SK-N-SH (cell line): ENCODE measurements around the gene PRG3.
"Not testable (repeated sequence)": the region's sequence is repeated elsewhere in the genome, so short reads cannot be mapped to it uniquely, and the experiment has no call there.

Experiments
- JUND ChIP-seq: IDR thresholded peaks from 2 replicates; pipeline ENCODE4 v1.4.0; 2012
- RAD21 ChIP-seq: IDR thresholded peaks from 2 replicates; pipeline ENCODE4 v1.6.1; 2012; ENCODE audit warnings: mild to moderate bottlenecking, low read length
- TAF1 ChIP-seq: IDR thresholded peaks from 2 replicates; pipeline ENCODE4 v1.6.1; 2012; ENCODE audit warnings: low read depth, mild to moderate bottlenecking, low read length, moderate library complexity, borderline replicate concordance
- TF ChIP-seq, protein P1 (sequence below): IDR thresholded peaks from 2 replicates; pipeline ENCODE4; 2012
- TF ChIP-seq, protein P2 (sequence below): fragments of 200-600 bp; sonication (generic); IDR thresholded peaks from 2 replicates; pipeline ENCODE4 v1.6.1; 2017; ENCODE audit warnings: antibody characterized with exemption, mild to moderate bottlenecking, moderate library complexity

DNA sequence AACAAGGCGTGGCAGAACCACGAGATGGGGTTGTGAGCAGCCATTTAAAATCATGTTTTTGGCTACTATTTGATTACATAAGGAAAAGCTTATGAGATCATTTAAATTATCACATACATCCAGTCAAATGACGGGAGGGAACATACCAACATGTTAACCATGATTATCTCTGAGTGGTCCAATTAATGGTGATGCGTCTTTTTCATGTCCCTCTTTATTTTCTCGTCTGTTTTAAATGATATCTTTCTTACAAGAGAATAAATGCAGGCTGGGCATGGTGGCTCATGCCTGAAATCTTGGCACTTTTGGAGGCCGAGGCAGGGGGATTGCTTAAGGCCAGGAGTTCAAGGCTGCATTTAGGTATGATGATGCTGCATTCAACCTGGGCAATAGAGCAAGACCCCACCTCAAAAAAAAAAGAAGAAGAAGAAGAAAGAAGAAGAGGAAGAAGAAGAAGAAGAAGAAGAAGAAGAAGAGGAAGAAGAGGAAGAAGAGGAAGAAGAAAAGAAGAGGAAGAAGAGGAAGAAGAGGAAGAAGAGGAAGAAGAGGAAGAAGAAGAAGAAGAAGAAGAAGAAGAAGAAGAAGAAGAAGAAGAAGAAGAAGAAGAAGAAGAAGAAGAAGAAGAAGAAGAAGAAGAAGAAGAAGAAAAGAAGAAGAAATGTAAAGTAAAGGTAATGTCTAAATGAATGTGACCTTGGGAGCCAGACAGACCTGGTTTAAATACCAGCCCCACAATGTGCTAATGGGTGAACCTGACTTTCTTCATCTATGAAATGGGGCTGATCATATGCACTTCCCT is 22.3 kb upstream of the PRG3 start:
- TF ChIP-seq, protein P1, sequence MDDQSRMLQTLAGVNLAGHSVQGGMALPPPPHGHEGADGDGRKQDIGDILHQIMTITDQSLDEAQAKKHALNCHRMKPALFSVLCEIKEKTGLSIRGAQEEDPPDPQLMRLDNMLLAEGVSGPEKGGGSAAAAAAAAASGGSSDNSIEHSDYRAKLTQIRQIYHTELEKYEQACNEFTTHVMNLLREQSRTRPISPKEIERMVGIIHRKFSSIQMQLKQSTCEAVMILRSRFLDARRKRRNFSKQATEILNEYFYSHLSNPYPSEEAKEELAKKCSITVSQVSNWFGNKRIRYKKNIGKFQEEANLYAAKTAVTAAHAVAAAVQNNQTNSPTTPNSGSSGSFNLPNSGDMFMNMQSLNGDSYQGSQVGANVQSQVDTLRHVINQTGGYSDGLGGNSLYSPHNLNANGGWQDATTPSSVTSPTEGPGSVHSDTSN = not testable (repeated sequence)
- TF ChIP-seq, protein P2, sequence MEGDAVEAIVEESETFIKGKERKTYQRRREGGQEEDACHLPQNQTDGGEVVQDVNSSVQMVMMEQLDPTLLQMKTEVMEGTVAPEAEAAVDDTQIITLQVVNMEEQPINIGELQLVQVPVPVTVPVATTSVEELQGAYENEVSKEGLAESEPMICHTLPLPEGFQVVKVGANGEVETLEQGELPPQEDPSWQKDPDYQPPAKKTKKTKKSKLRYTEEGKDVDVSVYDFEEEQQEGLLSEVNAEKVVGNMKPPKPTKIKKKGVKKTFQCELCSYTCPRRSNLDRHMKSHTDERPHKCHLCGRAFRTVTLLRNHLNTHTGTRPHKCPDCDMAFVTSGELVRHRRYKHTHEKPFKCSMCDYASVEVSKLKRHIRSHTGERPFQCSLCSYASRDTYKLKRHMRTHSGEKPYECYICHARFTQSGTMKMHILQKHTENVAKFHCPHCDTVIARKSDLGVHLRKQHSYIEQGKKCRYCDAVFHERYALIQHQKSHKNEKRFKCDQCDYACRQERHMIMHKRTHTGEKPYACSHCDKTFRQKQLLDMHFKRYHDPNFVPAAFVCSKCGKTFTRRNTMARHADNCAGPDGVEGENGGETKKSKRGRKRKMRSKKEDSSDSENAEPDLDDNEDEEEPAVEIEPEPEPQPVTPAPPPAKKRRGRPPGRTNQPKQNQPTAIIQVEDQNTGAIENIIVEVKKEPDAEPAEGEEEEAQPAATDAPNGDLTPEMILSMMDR = not testable (repeated sequence)
- TF ChIP-seq JUND, RAD21, TAF1: not testable (repeated sequence)
